Psoas muscle (tissue), 8 donors: ENCODE data around the gene TANC2. TPM values are rescaled to one million over a fixed set of nuclear protein-coding genes. Genes with fewer than 3 reads are reported as not detected.

Source experiments
- ATAC-seq, 4 donors: fragments of 200-7000 bp; cut with Tn5 transposase; one replicate each; pipeline ENCODE4 v1.9.1; 2020; ENCODE audit warnings: moderate library complexity in 3 of 4, mild to moderate bottlenecking in 2 of 4
- DNase-seq, 2 donors: peaks; one replicate each; pipeline ENCODE4 v3.0.0-alpha.2; 2020
- H3K27ac ChIP-seq: fragments of 200-600 bp; one replicate; pipeline ENCODE4 v1.8.0; 2022
- H3K27me3 ChIP-seq, 3 donors: fragments of 200-600 bp in 1 of 3; one replicate each; pipeline versions ENCODE4 v1.6.1 to v1.8.0; 2013 to 2022; ENCODE audit warnings: low read length in 2 of 3, mild to moderate bottlenecking in 2 of 3, moderate library complexity in 1 of 3; ENCODE audit not compliant: insufficient read depth in 3 of 3
- H3K36me3 ChIP-seq, 2 donors: fragments of 200-600 bp in 1 of 2; one replicate each; pipeline versions ENCODE4 v1.6.1 to v1.8.0; 2013 to 2022; ENCODE audit warnings: low read depth in 1 of 2, mild to moderate bottlenecking in 1 of 2, moderate library complexity in 1 of 2; ENCODE audit not compliant: insufficient read depth in 1 of 2
- H3K4me1 ChIP-seq: fragments of 200-600 bp; one replicate; pipeline ENCODE4 v1.8.0; 2022
- H3K4me3 ChIP-seq: fragments of 200-600 bp; one replicate; pipeline ENCODE4 v1.8.0; 2022; ENCODE audit warnings: mild to moderate bottlenecking
- H3K9me3 ChIP-seq: fragments of 200-600 bp; one replicate; pipeline ENCODE4 v1.8.0; 2022
- CTCF ChIP-seq: fragments of 200-600 bp; IDR thresholded peaks from one replicate; pipeline ENCODE4 v1.8.0; 2022; ENCODE audit warnings: antibody characterized with exemption
- WGBS, 3 donors: extraction: QIAGEN DNeasy Blood & Tissue Kit; methylation state at CpG; one replicate each; pipeline versions ENCODE4 v1.1.6 to v1.1.7; 2013; 5-methylcytosine and 5-hydroxymethylcytosine counted together
- intact Hi-C, 2 donors: fragments of 100-400 bp; cut with DNase I; formaldehyde crosslinking; loops; one replicate each; pipeline versions ENCODE4 v1.11.0 to v1.14.2; 2022
- polyA plus RNA-seq, 3 donors: library from polyadenylated mRNA; stranded (reverse); fragments of 200-250 nt; gene quantifications; one replicate each; pipeline ENCODE4 v1.2.3, GENCODE V29; 2013
- total RNA-seq, 4 donors: library from RNA; stranded (reverse); fragmentation: NEBNext Ultra II Directional in 2 of 4; extraction: Animal tissue kit (Norgen Biotek cat#: 25700) in 2 of 4; gene quantifications; one replicate each; pipeline versions ENCODE4 v1.2.1 to v1.2.4, GENCODE V29; 2021 to 2023
- donor health status: healthy with polysubstance abuse.
- donor health status: DM: no; HTN: no; CAD: no; lungs with moderate emphysema.
- donor health status: Bipolar disorder and iron deficiency.
- donor health status: healthy.
- donor health status: DM: yes; HTN: yes; CAD: no.
- donor health status: DM: no; HTN: no; CAD: no.
- donor health status: DM: no; HTN: no; CAD: no.
- donor health status: DM: yes; HTN: yes; CAD: no.

TANC2 gene
- total and polyA plus RNA-seq, 7 donors: 1.2 to 12.4 (median 6.1) TPM

GRCh38 chr17:62929320-62929719 is 36.7 kb upstream of the TANC2 start:
- 88 to 95% (median 88%) methylated on average over 2 of the region's 2 CpGs for WGBS, 3 donors

DNA sequence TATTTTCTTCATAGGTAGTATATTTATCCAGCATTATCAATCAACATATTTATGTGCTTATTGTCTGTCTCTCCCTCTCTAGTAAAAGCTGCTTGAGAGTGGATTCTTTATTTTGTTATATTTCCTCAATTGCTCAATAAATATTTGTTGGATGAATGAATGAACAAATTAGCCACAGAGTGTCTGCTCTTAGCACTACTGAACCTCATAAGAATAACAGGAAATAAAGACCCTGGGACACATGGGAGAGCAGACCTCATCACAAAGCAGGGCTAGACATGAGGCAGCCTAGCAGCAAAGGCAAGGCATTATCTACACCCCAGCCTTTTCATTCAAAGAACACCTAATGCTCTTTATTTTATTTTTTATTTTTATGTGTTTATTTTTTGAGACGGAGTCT is 34.9 kb upstream of the TANC2 start:
- no peaks in the 10 kb centered on the region for H3K36me3 ChIP-seq
- intact Hi-C loops: no loop called here
- DNase-seq (no peak), ATAC-seq (no peak)
- WGBS, 3 donors: 87 to 100% (median 89%) methylated on average over 1 of the region's 1 CpG
- no peaks in the 10 kb centered on the region for H3K4me1 ChIP-seq
- no peaks in the 10 kb centered on the region for H3K27me3 ChIP-seq
- no peak overlapping the region for H3K27ac ChIP-seq
- no peak for TF ChIP-seq CTCF
- no peaks in the 10 kb centered on the region for H3K9me3 ChIP-seq
- no peak overlapping the region for H3K4me3 ChIP-seq

More at GRCh38 chr17:62929320-62929719, 36.7 kb upstream of the TANC2 start:
- H3K27me3 ChIP-seq: no peaks in the 10 kb centered on the region
- no peak for ATAC-seq
- TF ChIP-seq CTCF: no peak
- intact Hi-C loops: no loop called here
- no peak for DNase-seq
- H3K4me3 ChIP-seq: no peak overlapping the region
- no peak overlapping the region for H3K27ac ChIP-seq
- H3K9me3 ChIP-seq: no peaks in the 10 kb centered on the region
- H3K36me3 ChIP-seq: no peaks in the 10 kb centered on the region
- H3K4me1 ChIP-seq: no peaks in the 10 kb centered on the region

GRCh38 chr17:62933501-62934385 is 32.3 kb upstream of the TANC2 start:
- no peaks in the 10 kb centered on the region for H3K36me3 ChIP-seq
- no peak overlapping the region for H3K27ac ChIP-seq
- ATAC-seq (no peak), DNase-seq (no peak)
- no peak for TF ChIP-seq CTCF
- no peaks in the 10 kb centered on the region for H3K4me1 ChIP-seq
- H3K4me3 ChIP-seq: no peak overlapping the region
- H3K27me3 ChIP-seq: no peaks in the 10 kb centered on the region
- intact Hi-C loops: no loop called here
- 47 to 55% (median 51%) methylated on average over 15 of the region's 15 CpGs for WGBS, 3 donors
- no peaks in the 10 kb centered on the region for H3K9me3 ChIP-seq

GRCh38 chr17:62935098-62935497 is 30.9 kb upstream of the TANC2 start:
- Histone ChIP-seq H3K9me3 (no peaks in the 10 kb centered on the region), H3K36me3 (no peaks in the 10 kb centered on the region), H3K4me1 (no peaks in the 10 kb centered on the region), H3K27me3 (no peaks in the 10 kb centered on the region), H3K4me3 (no peak overlapping the region), H3K27ac (no peak overlapping the region)
- DNase-seq (no peak), ATAC-seq (no peak)
- no peak for TF ChIP-seq CTCF
- intact Hi-C loops: no loop called here
- WGBS, 3 donors: 88 to 91% (median 90%) methylated on average over 1 of the region's 1 CpG
